HEK293 (cell line): ENCODE measurements around the gene TSPEAR.

Experiments used
- CTCF ChIA-PET: fragments of 350-600 bp; formaldehyde crosslinking; extraction: SDS; loops from one replicate; lab custom pipeline; 2021; ENCODE audit warnings: antibody characterized with exemption; lab: Yijun Ruan, JAX
- POLR2A ChIA-PET: fragments of 300-600 bp; formaldehyde crosslinking; extraction: SDS; loops from one replicate; lab custom pipeline; 2020; ENCODE audit warnings: antibody characterized with exemption, inconsistent platforms; lab: Yijun Ruan, JAX
- H3K27ac ChIP-seq: fragments of 200-500 bp; sonication (Bioruptor generic); 2 replicates; pipeline ENCODE4 v1.5.1; 2014; ENCODE audit warnings: low read depth, low read length, control low read depth, inconsistent platforms; ENCODE audit errors: extremely low read depth
- H3K36me3 ChIP-seq, 2 experiments: fragments of 200-500 bp in 1 of 2; sonication (Bioruptor generic) in 1 of 2; 1 replicate in 1 of 2; 2 replicates in 1 of 2; pipeline ENCODE4 v1.5.1; 2014 to 2017; ENCODE audit warnings: inconsistent platforms in 2 of 2, low read length in 2 of 2; ENCODE audit not compliant: control insufficient read depth in 2 of 2, insufficient read depth in 1 of 2
- H3K4me1 ChIP-seq: fragments of 200-500 bp; sonication (Bioruptor generic); 2 replicates; pipeline ENCODE4 v1.5.1; 2014; ENCODE audit warnings: mild to moderate bottlenecking, low read length, inconsistent platforms; ENCODE audit not compliant: control insufficient read depth, insufficient read depth
- H3K4me3 ChIP-seq: 2 replicates; pipeline ENCODE4 v1.5.1; 2011; ENCODE audit warnings: low read depth, mild to moderate bottlenecking, control low read depth, low read length, moderate library complexity
- H3K9me3 ChIP-seq: fragments of 200-500 bp; sonication (Bioruptor generic); 2 replicates; pipeline ENCODE4 v1.5.1; 2014; ENCODE audit warnings: low read depth, low read length, inconsistent platforms; ENCODE audit not compliant: control insufficient read depth, insufficient read depth
- KLF1 ChIP-seq: fragments of 450-650 bp; formaldehyde crosslinking; IDR thresholded peaks from 2 replicates; pipeline ENCODE4 v1.5.1; 2016; ENCODE audit warnings: missing biosample characterization, missing genetic modification characterization
- SP7 ChIP-seq: fragments of 450-650 bp; formaldehyde crosslinking; IDR thresholded peaks from 2 replicates; pipeline ENCODE4 v1.5.1; 2016; ENCODE audit warnings: missing biosample characterization, missing genetic modification characterization
- TRIM28 ChIP-seq: IDR thresholded peaks from 2 replicates; pipeline ENCODE4 v1.6.1; 2011; ENCODE audit warnings: low read length, control low read depth, borderline replicate concordance
- ZBTB10 ChIP-seq: fragments of 450-650 bp; formaldehyde crosslinking; IDR thresholded peaks from 2 replicates; pipeline ENCODE4 v1.5.1; 2016; ENCODE audit warnings: missing biosample characterization, missing genetic modification characterization
- ZBTB7A ChIP-seq: fragments of 450-650 bp; formaldehyde crosslinking; IDR thresholded peaks from 2 replicates; pipeline ENCODE4 v1.5.1; 2016; ENCODE audit warnings: low read depth, missing biosample characterization, missing genetic modification characterization
- ZFP41 ChIP-seq: fragments of 450-650 bp; formaldehyde crosslinking; IDR thresholded peaks from 2 replicates; pipeline ENCODE4 v1.5.1; 2016; ENCODE audit warnings: missing biosample characterization, missing genetic modification characterization, borderline replicate concordance
- ZIC2 ChIP-seq: fragments of 450-650 bp; formaldehyde crosslinking; IDR thresholded peaks from 2 replicates; pipeline ENCODE4 v1.5.1; 2016; ENCODE audit warnings: missing biosample characterization, missing genetic modification characterization
- ZNF146 ChIP-seq: fragments of 450-650 bp; formaldehyde crosslinking; IDR thresholded peaks from 2 replicates; pipeline ENCODE4 v1.5.1; 2016; ENCODE audit warnings: missing biosample characterization, missing genetic modification characterization
- ZNF157 ChIP-seq: fragments of 450-650 bp; formaldehyde crosslinking; IDR thresholded peaks from 2 replicates; pipeline ENCODE4 v1.5.1; 2016; ENCODE audit warnings: missing biosample characterization, missing genetic modification characterization
- ZNF366 ChIP-seq: fragments of 450-650 bp; formaldehyde crosslinking; conservative IDR thresholded peaks from 2 replicates; pipeline ENCODE4 v1.5.1; 2016; ENCODE audit warnings: missing biosample characterization, missing genetic modification characterization
- ZNF473 ChIP-seq: fragments of 450-650 bp; formaldehyde crosslinking; IDR thresholded peaks from 2 replicates; pipeline ENCODE4 v1.5.1; 2017; ENCODE audit warnings: missing biosample characterization, missing genetic modification characterization
- ZNF639 ChIP-seq: fragments of 450-650 bp; formaldehyde crosslinking; IDR thresholded peaks from 2 replicates; pipeline ENCODE4 v1.5.1; 2016; ENCODE audit warnings: missing biosample characterization, missing genetic modification characterization
- ZNF776 ChIP-seq: fragments of 450-650 bp; formaldehyde crosslinking; IDR thresholded peaks from 2 replicates; pipeline ENCODE4 v1.5.0; 2017; ENCODE audit warnings: missing biosample characterization, missing genetic modification characterization, borderline replicate concordance
- TF ChIP-seq, protein P1 (sequence below): fragments of 450-650 bp; formaldehyde crosslinking; IDR thresholded peaks from 2 replicates; pipeline ENCODE4 v1.5.1; 2016; ENCODE audit warnings: missing biosample characterization, missing genetic modification characterization
- TF ChIP-seq, protein P2 (sequence below): fragments of 450-650 bp; formaldehyde crosslinking; IDR thresholded peaks from 2 replicates; pipeline ENCODE4 v1.5.1; 2017; ENCODE audit warnings: missing biosample characterization, missing genetic modification characterization

The TSPEAR gene

GRCh38 chr21:44748621-44749020 lies 37.2 kb upstream of the TSPEAR start:
- ChIA-PET CTCF (interaction anchor here (0.7 kb wide), 2 partner anchors 138 to 153 kb away, joined by 4 to 5 read pairs; no protein-coding TSS in a partner anchor), POLR2A (no interaction called here)
- H3K36me3 ChIP-seq: no peaks in the 10 kb centered on the region
- H3K4me1 ChIP-seq: no peaks in the 10 kb centered on the region
- H3K27ac ChIP-seq: no peak overlapping the region
- no peaks in the 10 kb centered on the region for H3K9me3 ChIP-seq
- no peak for TF ChIP-seq ZNF146 (tag by site-specific recombination)
- H3K4me3 ChIP-seq: no peak overlapping the region

DNA sequence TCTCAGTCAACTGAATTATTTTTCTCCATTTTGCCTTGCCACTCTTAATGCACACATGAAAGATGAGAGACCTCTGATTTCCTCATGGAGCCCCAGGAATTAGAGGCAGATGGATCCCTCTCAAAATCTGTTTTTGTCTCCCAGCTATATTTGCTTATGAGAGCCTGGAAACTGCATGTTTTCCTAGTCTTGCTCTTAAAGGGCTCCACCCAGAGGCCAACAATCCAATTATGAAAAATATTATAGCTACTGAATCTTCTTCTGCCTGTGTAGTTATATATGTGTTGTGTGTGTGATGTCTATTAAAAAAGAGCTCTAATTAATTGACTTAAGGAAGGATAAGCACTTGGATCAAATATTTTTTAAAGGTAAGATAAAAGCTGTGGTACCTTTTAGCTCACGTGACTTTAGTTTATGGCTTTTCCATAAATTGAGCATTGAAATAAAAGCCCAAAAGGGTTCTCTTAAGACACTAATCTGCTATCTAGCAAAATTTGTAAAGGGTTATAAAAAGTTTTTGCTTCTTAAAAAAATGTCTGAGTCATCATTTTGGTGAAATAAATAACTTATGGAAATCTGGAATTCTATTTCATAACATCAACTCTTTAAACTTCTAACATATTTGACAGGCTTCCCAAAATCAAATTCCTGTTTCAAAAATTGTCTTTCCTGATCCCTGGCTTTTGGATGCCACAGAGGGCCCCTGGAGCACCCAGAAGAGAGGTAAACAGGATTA lies 31.2 kb upstream of the TSPEAR start:
- no peaks in the 10 kb centered on the region for H3K36me3 ChIP-seq
- CTCF ChIA-PET: interaction anchor here (0.6 to 2.8 kb wide), 15 partner anchors 8 to 253 kb away, joined by 3 to 25 read pairs (median 4); partner anchors contain the start of gene KRTAP10-12
- H3K4me1 ChIP-seq: no peaks in the 10 kb centered on the region
- TF ChIP-seq, protein P1, sequence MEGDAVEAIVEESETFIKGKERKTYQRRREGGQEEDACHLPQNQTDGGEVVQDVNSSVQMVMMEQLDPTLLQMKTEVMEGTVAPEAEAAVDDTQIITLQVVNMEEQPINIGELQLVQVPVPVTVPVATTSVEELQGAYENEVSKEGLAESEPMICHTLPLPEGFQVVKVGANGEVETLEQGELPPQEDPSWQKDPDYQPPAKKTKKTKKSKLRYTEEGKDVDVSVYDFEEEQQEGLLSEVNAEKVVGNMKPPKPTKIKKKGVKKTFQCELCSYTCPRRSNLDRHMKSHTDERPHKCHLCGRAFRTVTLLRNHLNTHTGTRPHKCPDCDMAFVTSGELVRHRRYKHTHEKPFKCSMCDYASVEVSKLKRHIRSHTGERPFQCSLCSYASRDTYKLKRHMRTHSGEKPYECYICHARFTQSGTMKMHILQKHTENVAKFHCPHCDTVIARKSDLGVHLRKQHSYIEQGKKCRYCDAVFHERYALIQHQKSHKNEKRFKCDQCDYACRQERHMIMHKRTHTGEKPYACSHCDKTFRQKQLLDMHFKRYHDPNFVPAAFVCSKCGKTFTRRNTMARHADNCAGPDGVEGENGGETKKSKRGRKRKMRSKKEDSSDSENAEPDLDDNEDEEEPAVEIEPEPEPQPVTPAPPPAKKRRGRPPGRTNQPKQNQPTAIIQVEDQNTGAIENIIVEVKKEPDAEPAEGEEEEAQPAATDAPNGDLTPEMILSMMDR: peak; percentile 20; the same call in 1 of the 2 replicates
- TF ChIP-seq, protein P2, sequence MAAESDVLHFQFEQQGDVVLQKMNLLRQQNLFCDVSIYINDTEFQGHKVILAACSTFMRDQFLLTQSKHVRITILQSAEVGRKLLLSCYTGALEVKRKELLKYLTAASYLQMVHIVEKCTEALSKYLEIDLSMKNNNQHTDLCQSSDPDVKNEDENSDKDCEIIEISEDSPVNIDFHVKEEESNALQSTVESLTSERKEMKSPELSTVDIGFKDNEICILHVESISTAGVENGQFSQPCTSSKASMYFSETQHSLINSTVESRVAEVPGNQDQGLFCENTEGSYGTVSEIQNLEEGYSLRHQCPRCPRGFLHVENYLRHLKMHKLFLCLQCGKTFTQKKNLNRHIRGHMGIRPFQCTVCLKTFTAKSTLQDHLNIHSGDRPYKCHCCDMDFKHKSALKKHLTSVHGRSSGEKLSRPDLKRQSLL (tag by site-specific recombination): no peak
- no peak for TF ChIP-seq ZNF157 (tag by site-specific recombination)
- TF ChIP-seq ZNF639 (tag by site-specific recombination): no peak
- no peak for TF ChIP-seq SP7 (tag by site-specific recombination)
- no peak for TF ChIP-seq ZBTB7A (tag by site-specific recombination)
- TF ChIP-seq ZNF776 (tag by site-specific recombination): no peak
- TF ChIP-seq, all 188 proteins: peak for 1
- POLR2A ChIA-PET: no interaction called here
- no peak overlapping the region for H3K4me3 ChIP-seq
- H3K9me3 ChIP-seq: no peaks in the 10 kb centered on the region
- no peak overlapping the region for H3K27ac ChIP-seq

DNA sequence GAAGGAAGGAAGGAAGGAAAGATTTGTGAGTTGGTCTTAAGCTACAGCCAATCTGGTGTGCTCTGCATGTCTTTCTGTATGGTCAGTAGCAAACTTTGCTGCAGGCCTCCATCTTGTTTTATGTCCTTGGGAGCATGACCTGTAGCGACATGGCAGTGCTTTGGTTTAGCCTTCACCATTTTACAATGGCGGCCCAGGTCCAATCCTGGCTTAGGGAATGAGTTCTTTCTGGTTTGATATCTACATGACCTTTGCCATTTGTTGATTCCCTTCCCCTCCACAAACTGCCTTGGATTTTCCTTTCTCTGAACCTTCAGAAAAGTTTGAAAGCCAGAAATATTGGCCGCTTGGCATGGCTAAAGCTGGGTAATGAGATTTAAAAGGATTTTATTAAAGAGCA lies 30.5 kb upstream of the TSPEAR start:
- no peak overlapping the region for H3K27ac ChIP-seq
- H3K4me3 ChIP-seq: no peak overlapping the region
- ChIA-PET CTCF (interaction anchor here (0.6 to 2.8 kb wide), 8 partner anchors 9 to 232 kb away, joined by 3 to 25 read pairs (median 4); no protein-coding TSS in a partner anchor), POLR2A (no interaction called here)
- H3K9me3 ChIP-seq: no peaks in the 10 kb centered on the region
- TF ChIP-seq ZIC2 (tag by site-specific recombination) (no peak), ZFP41 (tag by site-specific recombination) (no peak), ZNF366 (tag by site-specific recombination) (0 out of 2 replicates have a peak, but pooled peaks have one; percentile 33), ZNF473 (tag by site-specific recombination) (no peak), TRIM28 (no peak), KLF1 (tag by site-specific recombination) (no peak), ZBTB10 (tag by site-specific recombination) (no peak)
- TF ChIP-seq, all 188 proteins: peak for 1
- no peaks in the 10 kb centered on the region for H3K36me3 ChIP-seq
- no peaks in the 10 kb centered on the region for H3K4me1 ChIP-seq
